ENCODE measurements around the gene THUMPD2.

THUMPD2 gene

GRCh38 chr2:39719317-39719716 lies 59.7 kb downstream of the THUMPD2 start:
- no peak for TF ChIP-seq CTCF (IDR thresholded peaks at IDR 0.05; ENCODE audit: insufficient read depth, missing control alignments)
- FAIRE-seq (no peak), DNase-seq (ENCODE audit: insufficient read length, low spot score) (no peak)

GRCh38 chr2:39718483-39718882 lies 60.6 kb downstream of the THUMPD2 start:
- no peak for TF ChIP-seq CTCF (IDR thresholded peaks at IDR 0.05; ENCODE audit: insufficient read depth, missing control alignments)
- FAIRE-seq: no peak
- no peak for DNase-seq (ENCODE audit: insufficient read length, low spot score)

- FAIRE-seq: no peak
Measured at GRCh38 chr2:39717067-39717466, 62.0 kb downstream of the THUMPD2 start.

GRCh38 chr2:39715822-39716221 lies 63.2 kb downstream of the THUMPD2 start:
- no peak for DNase-seq (ENCODE audit: insufficient read length, low spot score)
- no peak for FAIRE-seq
- TF ChIP-seq CTCF (IDR thresholded peaks at IDR 0.05; ENCODE audit: insufficient read depth, missing control alignments): no peak

More at GRCh38 chr2:39717067-39717466, 62.0 kb downstream of the THUMPD2 start:
- no peak for DNase-seq (ENCODE audit: insufficient read length, low spot score)
- TF ChIP-seq CTCF (IDR thresholded peaks at IDR 0.05; ENCODE audit: insufficient read depth, missing control alignments): no peak

- TF ChIP-seq CTCF (IDR thresholded peaks at IDR 0.05; ENCODE audit: insufficient read depth, missing control alignments): no peak
- DNase-seq (ENCODE audit: insufficient read length, low spot score) (no peak), FAIRE-seq (no peak)
Measured at GRCh38 chr2:39715095-39715494, 64.0 kb downstream of the THUMPD2 start.

- no peak for DNase-seq (ENCODE audit: insufficient read length, low spot score)
- FAIRE-seq: no peak
- no peak for TF ChIP-seq CTCF (IDR thresholded peaks at IDR 0.05; ENCODE audit: insufficient read depth, missing control alignments)
Measured at GRCh38 chr2:39712953-39713352, 66.1 kb downstream of the THUMPD2 start.

- FAIRE-seq: no peak
Measured at GRCh38 chr2:39710807-39711206, 68.3 kb downstream of the THUMPD2 start.

More at GRCh38 chr2:39710807-39711206, 68.3 kb downstream of the THUMPD2 start:
- DNase-seq (ENCODE audit: insufficient read length, low spot score): no peak
- no peak for TF ChIP-seq CTCF (IDR thresholded peaks at IDR 0.05; ENCODE audit: insufficient read depth, missing control alignments)

Data from D721Med (cell line).